ENCODE data around the gene RRP7A. TPM values are rescaled to one million over a fixed set of nuclear protein-coding genes. Genes with fewer than 3 reads are reported as not detected.
A peak's percentile ranks its signal among the peaks of the same experiment; 100 is the strongest.
"Not testable (repeated sequence)": the region's sequence is repeated elsewhere in the genome, so short reads cannot be mapped to it uniquely, and the experiment has no call there.

RRP7A gene
- total RNA-seq, 3 donors from 2014 or later = 19.0 to 31.8 (median 25.6) TPM

DNA sequence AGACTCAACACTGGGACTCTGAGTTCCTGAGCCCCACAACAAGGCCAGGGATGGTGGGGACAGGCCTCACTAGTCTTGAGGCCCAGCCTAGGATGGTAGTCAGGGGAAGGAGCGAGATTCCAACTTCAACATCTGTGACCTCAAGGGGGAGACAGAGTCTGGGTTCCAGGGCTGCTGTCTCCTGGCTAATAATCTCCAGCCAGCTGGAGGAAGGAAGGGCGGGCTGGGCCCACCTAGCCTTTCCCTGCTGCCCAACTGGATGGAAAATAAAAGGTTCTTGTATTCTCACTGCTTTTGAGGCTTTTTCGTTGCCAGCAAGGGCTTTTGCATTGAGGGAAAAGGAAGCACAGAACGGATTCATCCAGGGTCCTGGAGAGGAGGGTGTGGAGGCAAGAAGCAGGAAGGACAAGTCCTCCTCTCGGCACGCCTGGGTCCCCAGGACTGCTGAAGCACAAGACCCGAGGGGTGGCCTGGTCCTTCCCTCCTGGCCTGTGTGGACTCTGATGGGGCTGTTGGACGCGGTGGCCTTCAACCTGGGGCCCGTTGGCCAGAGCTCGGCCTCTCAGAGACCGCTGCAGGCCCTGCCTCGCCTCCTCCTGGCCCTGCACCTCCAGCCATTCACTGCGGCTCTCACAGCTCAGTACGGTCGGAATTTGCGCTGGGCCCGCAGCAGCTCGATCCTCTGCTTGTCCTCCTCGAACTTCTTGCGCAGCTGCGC is 7.2 kb downstream of the RRP7A start:
- H3K27ac ChIP-seq = not testable (repeated sequence)

DNA sequence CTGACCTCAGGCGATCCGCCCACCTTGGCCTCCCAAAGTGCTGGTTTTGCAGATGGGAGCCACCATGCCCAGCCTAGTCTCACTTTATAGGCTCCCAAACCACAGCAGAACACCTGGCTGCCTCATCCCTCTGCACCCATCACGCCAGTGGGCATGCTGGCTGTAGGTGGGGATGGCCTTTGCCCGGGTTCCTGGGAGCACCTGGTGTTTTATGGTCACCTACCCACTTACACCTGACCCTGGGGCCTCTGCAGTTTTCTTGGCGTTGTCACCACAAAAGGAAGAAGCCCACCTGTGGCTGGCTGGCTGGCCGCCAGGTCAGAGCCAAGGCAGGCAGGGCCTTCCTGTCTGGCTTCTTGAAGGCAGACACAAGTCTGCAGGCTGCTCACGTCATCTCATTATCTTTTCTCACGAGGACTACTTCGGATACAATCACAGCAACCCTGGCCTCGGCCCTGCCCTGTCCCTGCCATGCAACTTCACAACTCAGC is 8.2 kb downstream of the RRP7A start:
- no peaks in the 10 kb centered on the region for H3K27me3 ChIP-seq
- TF ChIP-seq POLR2A (IDR thresholded peaks at IDR 0.05) = no peak
- TF ChIP-seq, protein P1, sequence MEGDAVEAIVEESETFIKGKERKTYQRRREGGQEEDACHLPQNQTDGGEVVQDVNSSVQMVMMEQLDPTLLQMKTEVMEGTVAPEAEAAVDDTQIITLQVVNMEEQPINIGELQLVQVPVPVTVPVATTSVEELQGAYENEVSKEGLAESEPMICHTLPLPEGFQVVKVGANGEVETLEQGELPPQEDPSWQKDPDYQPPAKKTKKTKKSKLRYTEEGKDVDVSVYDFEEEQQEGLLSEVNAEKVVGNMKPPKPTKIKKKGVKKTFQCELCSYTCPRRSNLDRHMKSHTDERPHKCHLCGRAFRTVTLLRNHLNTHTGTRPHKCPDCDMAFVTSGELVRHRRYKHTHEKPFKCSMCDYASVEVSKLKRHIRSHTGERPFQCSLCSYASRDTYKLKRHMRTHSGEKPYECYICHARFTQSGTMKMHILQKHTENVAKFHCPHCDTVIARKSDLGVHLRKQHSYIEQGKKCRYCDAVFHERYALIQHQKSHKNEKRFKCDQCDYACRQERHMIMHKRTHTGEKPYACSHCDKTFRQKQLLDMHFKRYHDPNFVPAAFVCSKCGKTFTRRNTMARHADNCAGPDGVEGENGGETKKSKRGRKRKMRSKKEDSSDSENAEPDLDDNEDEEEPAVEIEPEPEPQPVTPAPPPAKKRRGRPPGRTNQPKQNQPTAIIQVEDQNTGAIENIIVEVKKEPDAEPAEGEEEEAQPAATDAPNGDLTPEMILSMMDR (IDR thresholded peaks at IDR 0.05) = no peak
- TF ChIP-seq POLR2AphosphoS5 (IDR thresholded peaks at IDR 0.05) = no peak
- no peak overlapping the region for H3K4me3 ChIP-seq
- H3K4me1 ChIP-seq = no peaks in the 10 kb centered on the region
- intact Hi-C loops (cut with DNase I; ENCODE audit: low total_unique reads) = no loop called here
- H3K9me3 ChIP-seq = no peaks in the 10 kb centered on the region
- no peak overlapping the region for H3K27ac ChIP-seq
- H3K36me3 ChIP-seq = no peaks in the 10 kb centered on the region
- DNase-seq (ENCODE audit: low spot score in 2 of 2) = no peak

More for the DNA sequence above, 7.2 kb downstream of the RRP7A start:
- TF ChIP-seq, protein P1 (IDR thresholded peaks at IDR 0.05) = peak in 1 of 3 donors; percentile 13
- DNase-seq (ENCODE audit: low spot score in 2 of 2); intact Hi-C loops (cut with DNase I; ENCODE audit: low total_unique reads); H3K9me3 ChIP-seq; H3K4me3 ChIP-seq; H3K27me3 ChIP-seq; H3K36me3 ChIP-seq; H3K4me1 ChIP-seq: not testable (repeated sequence)

DNA sequence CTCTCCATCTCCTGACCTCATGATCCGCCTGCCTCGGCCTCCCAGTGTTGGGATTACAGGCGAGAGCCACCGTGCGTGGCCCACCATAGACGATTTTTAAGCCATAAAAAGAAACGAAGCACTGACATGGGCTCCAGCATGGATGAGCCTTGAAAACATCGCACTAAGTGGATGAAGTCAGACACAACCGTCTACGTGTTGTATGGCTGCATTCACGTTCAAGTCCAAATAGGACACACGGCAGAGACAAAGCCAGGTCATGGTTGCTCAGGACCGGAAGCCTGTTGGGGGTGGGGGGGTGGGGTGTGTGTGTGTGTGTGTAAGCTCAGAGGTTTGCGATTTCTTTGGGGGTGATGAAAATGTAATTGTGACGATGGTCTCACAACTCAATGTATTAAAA is 10.0 kb downstream of the RRP7A start:
- no peak overlapping the region for H3K4me3 ChIP-seq
- H3K27me3 ChIP-seq = no peaks in the 10 kb centered on the region
- TF ChIP-seq POLR2A (IDR thresholded peaks at IDR 0.05) (no peak), POLR2AphosphoS5 (IDR thresholded peaks at IDR 0.05) (no peak)
- TF ChIP-seq, protein P1 (IDR thresholded peaks at IDR 0.05) = no peak
- intact Hi-C loops (cut with DNase I; ENCODE audit: low total_unique reads) = no loop called here
- no peaks in the 10 kb centered on the region for H3K9me3 ChIP-seq
- H3K27ac ChIP-seq = no peak overlapping the region
- no peaks in the 10 kb centered on the region for H3K36me3 ChIP-seq
- no peak for DNase-seq (ENCODE audit: low spot score in 2 of 2)
- no peaks in the 10 kb centered on the region for H3K4me1 ChIP-seq

DNA sequence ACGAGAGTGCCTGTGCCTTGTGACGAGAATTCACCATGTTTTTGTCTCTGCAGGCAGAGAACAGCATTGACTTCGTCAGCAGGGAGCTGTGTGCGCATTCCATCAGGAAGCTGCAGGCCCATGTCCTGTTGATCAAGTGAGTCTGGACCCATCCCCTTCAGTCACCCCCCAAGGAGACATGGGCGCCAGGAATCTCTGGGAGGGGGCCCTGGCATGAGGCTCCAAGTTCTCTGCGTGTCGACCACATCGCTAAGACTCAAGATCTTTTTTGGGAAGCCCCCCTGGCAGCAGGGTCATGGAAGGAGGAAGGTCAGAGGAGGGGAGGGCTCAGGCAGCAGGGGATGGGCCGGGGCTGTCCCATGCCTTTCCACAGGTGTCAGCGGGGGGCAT is 10.6 kb downstream of the RRP7A start:
- intact Hi-C loops (cut with DNase I; ENCODE audit: low total_unique reads); H3K27me3 ChIP-seq; DNase-seq (ENCODE audit: low spot score in 2 of 2); H3K9me3 ChIP-seq; H3K4me1 ChIP-seq; H3K4me3 ChIP-seq; H3K36me3 ChIP-seq; H3K27ac ChIP-seq: not testable (repeated sequence)

DNA sequence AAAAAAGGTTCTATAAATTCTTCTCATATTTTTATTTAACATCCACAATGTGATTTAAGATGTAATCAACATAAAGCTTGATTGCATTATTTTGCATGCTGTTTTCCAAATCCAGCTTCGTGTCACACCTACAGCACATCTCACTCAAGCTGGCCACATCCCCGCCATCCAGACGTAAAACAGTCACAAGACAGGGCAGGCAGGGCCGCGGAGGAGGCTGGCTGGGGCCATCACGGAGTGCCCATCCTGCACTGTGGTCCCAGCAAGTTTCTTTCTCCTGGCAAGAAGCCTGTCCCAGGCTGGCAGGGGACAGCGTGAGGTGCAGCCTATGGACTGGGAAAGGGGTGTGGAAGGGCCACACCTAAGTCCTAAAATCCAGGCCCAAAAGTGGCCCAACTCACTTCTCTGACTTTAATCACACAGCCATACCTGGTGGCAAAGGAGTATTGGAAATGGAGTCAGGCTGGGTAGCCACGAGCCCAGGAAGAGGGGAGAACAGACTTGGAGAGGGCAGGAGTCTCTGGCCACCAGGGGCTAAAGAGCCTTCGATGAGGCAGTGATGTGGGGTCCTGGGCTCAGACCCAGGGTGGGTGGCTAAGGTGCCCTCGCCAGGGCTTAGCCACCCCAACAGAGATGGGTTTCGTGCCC is 11.1 kb downstream of the RRP7A start:
- H3K4me3 ChIP-seq; DNase-seq (ENCODE audit: low spot score in 2 of 2); H3K27ac ChIP-seq; H3K9me3 ChIP-seq; H3K27me3 ChIP-seq; H3K36me3 ChIP-seq; H3K4me1 ChIP-seq; intact Hi-C loops (cut with DNase I; ENCODE audit: low total_unique reads): not testable (repeated sequence)

DNA sequence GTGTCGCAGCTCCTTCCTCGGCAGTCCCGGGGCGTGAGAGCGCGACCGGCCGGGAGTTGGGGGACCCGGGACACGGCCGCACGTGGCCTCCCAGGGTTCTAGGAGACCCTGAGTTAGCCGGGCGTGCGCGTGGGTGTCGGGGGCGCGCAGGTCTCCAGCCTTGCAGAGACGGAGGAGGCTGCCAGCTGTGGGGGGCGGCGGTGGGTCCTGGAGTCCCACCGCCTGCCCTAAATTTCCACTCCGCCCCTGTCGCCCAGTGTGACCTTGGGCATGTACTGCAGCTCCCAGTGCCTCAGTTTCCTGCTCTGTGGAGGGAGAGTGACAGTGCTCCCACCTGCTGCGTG is 18.8 kb downstream of the RRP7A start:
- Histone ChIP-seq H3K36me3 (no peaks in the 10 kb centered on the region), H3K4me1 (no peaks in the 10 kb centered on the region), H3K9me3 (no peaks in the 10 kb centered on the region), H3K27me3 (no peaks in the 10 kb centered on the region), H3K4me3 (peak overlapping the region; percentile 21 to 68 (median 57)), H3K27ac (peak overlapping the region; percentile 70 to 81)
- intact Hi-C loops (cut with DNase I; ENCODE audit: low total_unique reads) = no loop called here
- TF ChIP-seq POLR2AphosphoS5 (IDR thresholded peaks at IDR 0.05) (no peak), POLR2A (IDR thresholded peaks at IDR 0.05) (no peak)
- TF ChIP-seq, protein P1 (IDR thresholded peaks at IDR 0.05) = no peak
- DNase-seq (ENCODE audit: low spot score in 2 of 2) = no peak

Measured in breast epithelium (tissue), 4 donors.